ENCODE measurements around the gene SERTAD1.
"Not testable (repeated sequence)": the region's sequence is repeated elsewhere in the genome, so short reads cannot be mapped to it uniquely, and the experiment has no call there.

SERTAD1 gene

GRCh38 chr19:40449506-40449905 lies 23.7 kb upstream of the SERTAD1 start:
- DNase-seq, result no peak

DNA sequence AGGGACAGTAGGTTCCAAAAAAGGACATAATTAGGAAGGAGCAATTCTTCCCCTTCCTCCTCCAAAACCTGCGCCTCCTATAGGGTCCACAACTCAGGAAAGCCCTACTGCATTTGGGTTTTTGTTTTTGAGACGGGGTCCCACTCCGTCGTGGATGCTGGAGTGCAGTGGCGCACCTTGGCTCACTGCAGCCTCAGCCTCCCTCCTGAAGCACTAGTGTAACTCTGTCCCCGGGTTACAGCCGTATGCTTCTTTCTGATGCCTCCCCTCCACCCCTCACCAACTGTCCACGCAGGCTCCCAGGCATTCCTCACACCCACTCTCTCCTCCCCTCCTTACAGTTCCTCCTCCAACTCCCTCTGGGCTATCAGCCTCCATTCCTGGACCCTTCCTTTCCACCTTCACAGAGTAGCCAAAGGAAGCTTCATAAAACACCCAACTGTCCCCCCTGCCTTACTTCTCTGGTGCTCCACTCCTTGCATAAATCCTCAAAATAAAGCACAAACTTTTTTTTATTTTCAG lies 20.5 kb upstream of the SERTAD1 start:
- DNase-seq, result no peak

DNA sequence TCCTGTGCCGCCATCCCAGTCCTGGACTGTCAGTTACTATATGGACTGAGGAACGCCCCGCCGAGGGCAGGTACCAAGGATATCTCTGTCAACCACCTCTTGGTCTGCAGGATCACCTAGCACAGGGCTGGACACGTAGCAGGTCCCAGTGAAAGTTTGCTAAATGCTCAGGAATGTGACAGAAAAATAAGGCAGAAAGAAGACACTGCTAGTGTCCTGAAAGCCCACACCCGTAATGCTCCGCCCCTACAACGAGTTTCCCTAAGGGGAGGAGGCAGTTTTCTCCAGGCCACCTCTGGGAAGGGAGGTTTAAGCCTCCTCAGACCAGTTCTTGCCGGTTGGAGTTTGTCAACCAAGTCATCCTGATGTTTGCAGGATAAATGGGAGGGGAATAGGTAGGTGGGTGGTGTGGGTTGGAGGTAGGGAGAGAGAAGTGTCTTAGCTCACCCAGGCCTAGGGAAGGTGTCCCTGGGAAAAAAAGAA lies 20.0 kb upstream of the SERTAD1 start:
- DNase-seq, result no peak

- DNase-seq, result no peak
These were observed 19.1 kb upstream of the SERTAD1 start for GRCh38 chr19:40444825-40445312.

- DNase-seq, result peak; percentile 94 to 95
These were observed 18.4 kb upstream of the SERTAD1 start, which contains the start of gene SERTAD3 for GRCh38 chr19:40444000-40444824. TSS of gene SERTAD3 (minus strand) at chr19:40444335. CDS start at chr19:40442080, 2,255 bp downstream.

DNA sequence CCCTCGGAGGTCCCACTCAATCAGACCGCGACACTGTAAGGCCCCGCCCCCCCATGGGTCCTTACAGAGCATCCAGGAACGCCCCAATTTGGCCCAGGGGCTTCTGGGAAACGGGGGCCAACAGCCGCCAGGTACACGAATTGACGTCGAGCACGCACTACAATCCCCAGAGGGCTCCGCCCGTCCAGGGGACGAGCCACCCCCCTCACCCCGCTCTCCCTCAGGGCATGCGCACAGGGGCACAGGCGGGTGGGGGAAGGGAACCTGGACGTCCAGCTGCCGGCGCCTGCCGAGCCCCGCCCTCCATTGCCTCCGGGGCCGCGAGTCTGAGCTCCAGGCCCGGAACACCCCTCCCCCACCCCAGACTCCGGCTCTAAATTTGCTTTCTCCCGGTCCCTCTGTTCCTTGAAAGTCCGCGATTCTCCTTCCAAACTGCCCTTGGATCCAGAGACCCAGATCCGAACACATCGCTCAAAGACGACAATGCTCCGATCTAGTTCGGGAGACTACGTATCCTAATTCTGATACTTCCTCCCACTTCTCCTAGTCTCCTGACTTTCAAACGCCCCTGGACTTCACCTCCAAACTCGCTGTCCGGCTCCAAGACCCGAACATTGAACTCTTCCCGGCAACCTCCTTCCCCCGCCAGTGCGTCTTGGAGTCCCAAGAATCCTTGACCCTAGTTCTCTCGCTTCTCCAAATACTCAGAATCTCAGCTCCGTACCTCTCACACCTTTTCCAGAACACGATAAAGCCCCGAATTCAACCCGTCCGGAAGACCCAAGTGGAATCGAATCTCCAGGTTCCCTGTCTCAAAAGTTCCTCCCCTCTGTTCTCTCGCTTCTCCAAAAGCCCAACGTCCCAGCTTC lies 17.6 kb upstream of the SERTAD1 start:
- DNase-seq, result peak; percentile 99

GRCh38 chr19:40442328-40443130 lies 16.7 kb upstream of the SERTAD1 start:
- DNase-seq, result peak in 1 of 2 experiments; percentile 28

- no peak for DNase-seq
These were observed 16.0 kb upstream of the SERTAD1 start for GRCh38 chr19:40441719-40442253.

- no peak for DNase-seq
These were observed 12.5 kb upstream of the SERTAD1 start for GRCh38 chr19:40438284-40438683.

GRCh38 chr19:40433391-40434216 lies 7.8 kb upstream of the SERTAD1 start:
- DNase-seq, result peak; percentile 79 to 80

DNA sequence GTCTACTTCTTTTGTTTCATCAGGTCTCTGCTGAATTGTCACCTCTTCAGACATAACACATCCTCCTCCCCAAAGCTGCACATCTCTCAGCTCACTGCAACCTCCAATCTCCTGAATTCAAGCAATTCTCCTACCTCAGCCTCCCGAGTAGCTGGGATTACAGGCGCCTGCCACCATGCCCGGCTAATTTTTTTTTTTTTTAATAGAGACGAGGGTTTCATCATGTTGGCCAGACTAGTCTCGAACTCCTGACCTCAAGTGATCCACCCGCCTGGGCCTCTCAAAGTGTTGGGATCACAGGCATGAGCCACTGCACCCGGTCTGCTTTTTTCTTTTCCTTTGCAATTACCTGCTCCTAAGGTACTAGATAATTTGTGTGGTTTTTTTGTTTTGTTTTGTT lies 7.0 kb upstream of the SERTAD1 start:
- DNase-seq, result not testable (repeated sequence)

- no peak for DNase-seq
These were observed 5.9 kb upstream of the SERTAD1 start for GRCh38 chr19:40431698-40432097.

- not testable (repeated sequence) for DNase-seq
These were observed 4.5 kb upstream of the SERTAD1 start for GRCh38 chr19:40430242-40430641.

- DNase-seq, result not testable (repeated sequence)
These were observed 2.4 kb upstream of the SERTAD1 start for GRCh38 chr19:40428197-40428596.

DNA sequence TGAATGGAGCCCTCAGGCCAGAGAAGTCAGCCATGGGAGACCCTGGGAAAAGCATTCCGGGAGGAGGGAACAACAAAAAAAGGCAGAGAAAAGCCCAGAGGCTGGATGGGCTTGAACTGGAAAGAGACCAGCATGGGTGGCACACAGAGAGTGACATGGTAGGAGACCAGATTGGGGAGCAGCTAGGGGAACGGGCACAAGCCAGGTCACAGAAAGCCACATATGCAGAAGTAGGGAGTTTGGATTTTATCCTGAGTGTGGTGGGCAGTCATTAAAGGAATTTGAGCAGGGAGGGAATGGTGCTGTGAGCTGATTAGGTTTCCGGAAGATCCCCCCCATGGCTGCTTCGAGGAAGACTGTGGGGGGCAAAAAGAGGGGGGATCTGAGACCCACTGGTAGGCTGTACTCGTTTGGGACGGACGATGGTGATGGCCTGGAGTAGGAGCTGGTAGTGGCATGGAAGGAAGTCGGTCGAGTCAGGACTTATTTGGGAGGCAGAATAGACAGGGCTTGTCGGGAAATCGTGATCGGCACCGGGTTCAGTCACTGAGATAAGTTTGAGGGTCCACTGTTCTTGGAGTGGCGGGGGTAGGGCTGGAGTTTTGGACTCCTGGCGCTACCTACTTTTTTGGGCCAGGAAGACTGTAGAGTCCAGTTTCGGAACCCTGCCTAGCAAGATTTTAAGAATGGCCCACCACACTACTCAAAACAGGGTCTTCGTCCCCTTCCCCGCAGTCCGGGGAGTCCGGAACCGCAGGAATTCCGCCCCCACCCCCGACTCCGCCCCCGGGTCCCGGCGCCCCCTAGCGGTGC lies 949 bp downstream of the SERTAD1 start:
- no peak for DNase-seq

- no peak for DNase-seq
These were observed 1.9 kb downstream of the SERTAD1 start for GRCh38 chr19:40423938-40424337.

DNA sequence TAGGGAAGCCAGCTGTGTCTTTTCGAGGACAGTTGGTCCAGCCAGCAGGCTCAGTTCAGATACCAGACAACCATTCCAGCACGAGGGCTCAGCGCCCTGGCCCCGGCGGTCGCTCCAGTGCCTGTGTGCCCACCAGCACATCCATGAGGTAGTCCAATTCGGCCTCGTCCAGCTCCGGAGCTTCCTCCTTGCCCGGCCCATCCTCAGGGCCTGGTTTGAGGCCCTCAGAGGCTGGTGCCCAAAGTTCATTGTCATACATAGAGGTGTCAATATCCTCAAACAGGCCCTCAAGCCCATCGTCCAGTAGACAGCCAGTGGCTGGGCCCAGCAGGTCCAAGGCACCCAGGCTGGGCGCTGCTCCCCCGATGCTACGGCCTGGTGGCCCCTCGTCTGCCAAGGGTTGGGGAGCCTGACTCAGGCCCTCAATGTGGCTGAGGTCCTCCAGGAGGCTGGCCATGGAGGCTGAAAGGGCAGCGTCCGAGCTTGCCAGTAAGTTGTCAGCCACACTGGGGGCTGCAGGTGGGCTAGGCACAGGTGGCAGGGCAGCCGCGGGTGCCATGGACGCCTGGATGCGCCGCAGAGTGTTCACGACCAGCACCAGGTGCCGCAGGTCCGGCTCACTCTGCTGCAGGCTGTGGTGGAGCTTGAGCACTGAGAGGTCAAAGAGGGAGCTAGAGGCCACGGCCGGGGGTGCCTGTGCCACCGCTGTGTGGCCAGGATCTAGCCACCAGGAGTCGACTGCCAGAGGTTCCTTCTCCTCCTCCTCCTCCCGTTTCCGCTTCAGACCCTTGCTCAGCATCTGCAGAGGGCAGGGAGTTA lies 2.8 kb downstream of the SERTAD1 start:
- DNase-seq, result no peak

GRCh38 chr19:40421993-40422747 lies 3.6 kb downstream of the SERTAD1 start:
- no peak for DNase-seq

Data from NCI-H2081 (cell line).